GM21529 (cell line): Measurements from ENCODE around the gene LIPG.
A peak's percentile ranks its signal among the peaks of the same experiment; 100 is the strongest.

ENCODE experiments used
- ATAC-seq: cut with Tn5 transposase; IDR thresholded peaks from one replicate; pipeline ENCODE4 v1.9.1; 2021; ENCODE audit not compliant: unreplicated experiment

LIPG gene

GRCh38 chr18:49610022-49610445, 48.2 kb downstream of the LIPG start:
- ATAC-seq = no peak

GRCh38 chr18:49611316-49611715, 49.5 kb downstream of the LIPG start:
- no peak for ATAC-seq

- ATAC-seq = peak; percentile 99
Observed at GRCh38 chr18:49612515-49613033, 50.7 kb downstream of the LIPG start.

DNA sequence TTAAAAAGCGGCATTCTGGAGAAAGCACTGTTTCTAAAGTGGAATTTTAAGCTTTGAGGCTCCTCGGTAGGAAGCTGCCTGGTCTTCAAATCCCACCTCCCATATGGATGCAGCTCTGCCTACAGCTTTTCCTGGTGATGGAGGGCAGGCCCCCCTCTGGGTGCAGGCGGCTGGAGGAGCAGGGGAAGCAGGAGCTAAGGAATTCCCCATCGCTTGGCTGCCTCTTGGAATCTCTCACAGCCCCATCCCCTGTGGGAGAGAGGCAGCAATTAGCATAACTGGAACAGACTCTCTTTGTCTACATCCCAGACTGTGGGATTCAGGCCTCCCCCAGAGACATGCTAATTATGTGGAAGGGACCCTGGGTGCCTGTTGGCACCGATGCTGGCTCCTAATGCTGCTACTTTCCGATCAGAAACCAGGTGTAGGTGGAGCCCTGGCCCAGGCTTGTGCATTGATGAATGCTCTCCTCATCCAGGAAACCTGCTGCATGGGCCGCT, 51.3 kb downstream of the LIPG start:
- no peak for ATAC-seq

- ATAC-seq = no peak
Observed at GRCh38 chr18:49613641-49614151, 51.8 kb downstream of the LIPG start.

- no peak for ATAC-seq
Observed at GRCh38 chr18:49616618-49617328, 54.9 kb downstream of the LIPG start.

- no peak for ATAC-seq
Observed at GRCh38 chr18:49617329-49617695, 55.5 kb downstream of the LIPG start.

- no peak for ATAC-seq
Observed at GRCh38 chr18:49617865-49618264, 56.0 kb downstream of the LIPG start.

- ATAC-seq = no peak
Observed at GRCh38 chr18:49618742-49619681, 57.2 kb downstream of the LIPG start.

DNA sequence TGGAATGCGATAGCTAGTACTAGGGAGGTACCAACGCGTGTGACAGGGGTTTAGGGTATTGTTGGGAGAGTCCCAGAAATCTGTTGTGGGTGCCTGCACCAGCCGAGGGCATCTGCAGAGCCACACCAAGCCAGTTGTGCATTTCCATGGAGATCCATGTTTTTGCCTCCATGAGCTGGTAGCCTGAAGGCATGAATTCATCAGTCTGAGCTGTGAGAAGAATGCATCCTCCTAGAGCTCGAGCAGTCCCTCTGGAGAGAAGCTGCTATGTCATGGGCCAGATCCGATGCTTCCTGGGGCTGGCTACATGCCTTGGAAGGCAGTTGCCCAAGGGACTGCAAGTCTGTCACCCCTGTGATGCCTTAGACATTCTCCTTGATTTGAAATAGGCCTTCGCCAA, 57.9 kb downstream of the LIPG start:
- ATAC-seq = no peak

DNA sequence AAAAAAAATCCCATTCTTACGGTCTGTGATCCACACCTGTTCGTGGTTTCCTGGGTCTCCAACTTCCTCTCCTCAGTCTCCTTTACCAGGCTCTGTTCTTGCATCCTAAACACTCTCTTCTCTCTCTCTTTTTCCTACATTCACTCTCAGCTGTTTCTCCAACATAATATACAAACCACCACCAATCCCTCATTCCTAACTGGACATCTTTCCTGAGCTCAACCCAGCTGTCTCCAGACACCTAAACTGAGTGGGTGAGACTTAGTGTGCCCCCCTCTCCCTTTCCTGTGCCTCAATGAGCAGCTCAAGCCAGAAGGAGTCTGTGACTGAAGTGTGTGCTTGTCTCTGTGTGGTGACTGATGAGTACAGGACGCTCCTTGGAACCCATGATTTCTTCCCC, 59.4 kb downstream of the LIPG start:
- ATAC-seq = no peak

DNA sequence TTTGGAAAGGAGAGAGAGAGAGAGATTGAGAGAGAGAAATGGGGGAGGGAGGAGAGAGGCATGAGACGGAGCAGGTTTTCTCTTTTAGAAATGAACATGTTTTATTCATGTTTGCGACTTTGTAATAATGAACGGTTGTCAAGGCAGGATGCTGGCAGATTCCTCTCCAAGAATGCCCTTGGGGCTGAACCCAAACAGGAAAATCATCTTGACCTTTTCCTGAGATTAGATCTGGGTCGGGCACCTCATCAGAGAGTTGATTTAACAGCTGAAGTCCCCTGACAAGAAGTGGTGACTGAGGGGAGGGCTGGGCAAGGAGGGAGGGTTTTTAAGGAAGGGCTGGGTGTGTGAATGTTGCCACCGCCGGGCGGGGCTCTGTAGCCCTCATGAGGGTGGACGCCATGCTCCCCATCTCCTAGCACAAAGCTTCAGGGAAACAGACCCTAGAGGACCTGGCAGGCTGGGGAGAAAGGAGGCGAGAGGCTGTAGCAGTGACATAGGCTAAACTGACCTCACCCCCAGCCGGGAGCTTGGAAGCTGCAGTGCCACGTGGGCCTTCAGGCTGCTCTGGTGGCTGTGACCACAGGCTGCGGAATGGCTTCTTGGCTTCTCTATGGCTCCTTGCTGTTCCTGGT, 60.0 kb downstream of the LIPG start:
- no peak for ATAC-seq

DNA sequence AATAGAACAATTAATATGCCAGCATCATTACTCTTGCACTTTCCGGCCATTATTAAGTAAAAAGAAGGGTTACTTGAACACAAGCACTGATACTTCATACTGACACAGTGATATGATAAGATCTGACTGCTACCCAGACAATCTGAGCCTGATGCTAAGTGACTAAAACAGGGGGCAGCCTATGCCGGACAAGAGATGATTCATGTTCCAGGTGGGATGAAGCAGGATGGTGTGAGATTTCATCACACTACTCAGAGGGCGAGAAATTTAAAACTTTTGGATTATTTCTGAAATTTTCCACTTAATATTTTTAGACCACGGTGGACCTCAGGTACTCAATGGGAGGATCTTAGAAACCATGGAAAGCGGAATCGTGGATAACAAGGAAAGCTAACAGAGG, 61.7 kb downstream of the LIPG start:
- no peak for ATAC-seq

DNA sequence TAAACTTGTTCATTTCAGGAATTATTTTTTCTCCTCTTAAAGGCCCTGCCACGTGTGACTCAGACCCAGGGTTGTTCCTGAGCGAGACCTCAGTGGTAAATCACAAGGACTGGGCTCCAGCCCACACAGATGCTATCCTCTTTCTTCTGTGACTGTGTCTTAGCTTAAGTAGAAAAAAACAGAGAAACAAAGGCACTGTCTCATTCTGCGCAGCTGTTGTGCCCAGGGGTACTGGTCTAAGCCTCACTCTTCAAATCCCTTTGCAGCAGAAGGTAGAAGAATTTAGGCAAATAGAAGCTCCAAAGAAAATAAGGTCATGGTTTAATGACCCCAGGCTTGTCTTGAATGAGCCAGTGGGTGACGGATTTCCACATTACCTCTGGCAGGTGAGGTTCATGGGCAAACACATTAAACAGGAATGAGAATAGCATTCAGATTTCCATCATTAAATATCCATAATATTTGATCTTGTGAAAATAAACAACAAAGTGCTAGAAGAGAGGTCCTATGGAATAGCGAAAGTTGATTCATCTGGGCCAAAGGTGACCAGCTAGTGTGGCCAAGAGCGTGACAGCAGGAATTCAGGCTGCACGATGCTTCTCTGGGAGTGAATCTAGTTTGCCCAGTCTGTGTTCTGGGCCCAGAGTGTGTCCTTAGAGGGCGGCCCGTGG, 63.3 kb downstream of the LIPG start:
- no peak for ATAC-seq

DNA sequence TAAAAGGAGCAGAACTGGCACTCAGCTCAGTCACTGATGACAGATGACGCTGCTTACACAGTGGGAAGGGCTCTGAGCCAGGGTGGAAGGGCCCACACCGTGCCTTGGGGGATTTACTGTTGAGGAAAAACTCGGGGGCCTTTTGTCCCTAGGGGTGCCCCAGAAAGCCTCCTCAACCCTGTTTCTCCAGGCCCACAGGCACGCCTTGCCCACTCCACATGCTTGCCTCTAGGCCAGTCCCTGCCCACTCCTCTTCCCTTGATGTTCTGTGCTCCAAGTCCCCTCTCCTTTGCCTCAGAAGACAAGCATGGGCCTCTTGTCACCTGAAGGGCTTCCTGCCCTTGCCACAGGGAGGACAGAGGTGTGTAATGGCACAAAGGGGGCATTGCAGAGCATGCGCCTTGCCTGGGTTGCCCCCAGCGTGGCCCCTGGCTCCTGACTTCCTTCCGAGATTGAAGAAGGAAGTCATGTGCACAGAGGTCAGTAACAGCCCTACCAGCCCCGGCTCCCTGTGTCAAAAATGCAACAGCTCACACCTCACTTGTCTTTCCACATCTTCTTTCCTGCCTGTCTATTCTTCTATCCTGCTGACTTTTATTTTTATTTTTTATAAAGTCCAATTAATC, 65.1 kb downstream of the LIPG start:
- ATAC-seq = no peak

DNA sequence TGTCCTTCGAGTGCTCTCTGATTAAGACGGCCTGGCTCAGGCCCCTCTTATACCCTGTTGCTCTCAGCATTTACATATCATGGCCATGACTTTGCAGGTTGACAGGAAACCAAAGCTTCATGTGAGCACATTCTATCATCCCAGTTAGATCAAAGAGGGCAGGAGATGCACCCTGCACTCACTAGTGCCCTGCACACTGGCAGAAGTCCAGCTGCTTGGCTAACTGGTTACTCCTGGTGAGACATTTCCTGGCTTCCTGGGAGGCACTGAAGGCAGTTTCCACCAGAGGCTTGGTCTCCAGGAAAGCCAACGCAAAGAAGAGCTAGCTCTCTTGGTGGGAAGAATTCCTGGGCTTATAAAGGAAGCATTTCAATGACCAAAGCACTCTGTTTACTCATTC, 66.3 kb downstream of the LIPG start:
- ATAC-seq = no peak

- no peak for ATAC-seq
Observed at GRCh38 chr18:49628881-49629795, 67.3 kb downstream of the LIPG start.

GRCh38 chr18:49630246-49630699, 68.4 kb downstream of the LIPG start:
- no peak for ATAC-seq
